NCI-H1092 treated with DMSO at 0.1 percent for 48 hours (cell line): ENCODE measurements around the gene ZXDC.
A peak's percentile ranks its signal among the peaks of the same experiment; 100 is the strongest.

Experiments used
- DNase-seq: peaks from one replicate; lab custom pipeline; 2025; lab: John Stamatoyannopoulos, UW

Gene ZXDC

GRCh38 chr3:126510308-126510910, 34.7 kb upstream of the ZXDC start:
- no peak for DNase-seq

GRCh38 chr3:126509597-126510307, 34.1 kb upstream of the ZXDC start:
- DNase-seq: peak; percentile 24

- no peak for DNase-seq
These were observed 32.9 kb upstream of the ZXDC start for GRCh38 chr3:126508564-126508964.

- no peak for DNase-seq
These were observed 32.2 kb upstream of the ZXDC start for GRCh38 chr3:126507886-126508285.

- no peak for DNase-seq
These were observed 28.0 kb upstream of the ZXDC start for GRCh38 chr3:126503701-126504100.

- DNase-seq: no peak
These were observed 27.0 kb upstream of the ZXDC start for GRCh38 chr3:126502656-126503055.

GRCh38 chr3:126501736-126502135, 26.0 kb upstream of the ZXDC start:
- no peak for DNase-seq

- no peak for DNase-seq
These were observed 25.4 kb upstream of the ZXDC start for GRCh38 chr3:126501054-126501453.

GRCh38 chr3:126500016-126500415, 24.3 kb upstream of the ZXDC start:
- no peak for DNase-seq

GRCh38 chr3:126499401-126499800, 23.7 kb upstream of the ZXDC start:
- no peak for DNase-seq

GRCh38 chr3:126498929-126499328, 23.2 kb upstream of the ZXDC start:
- DNase-seq: no peak

GRCh38 chr3:126498461-126498860, 22.8 kb upstream of the ZXDC start:
- DNase-seq: no peak

- no peak for DNase-seq
These were observed 22.3 kb upstream of the ZXDC start for GRCh38 chr3:126497956-126498355.

- DNase-seq: no peak
These were observed 21.5 kb upstream of the ZXDC start for GRCh38 chr3:126496894-126497850.

GRCh38 chr3:126495786-126496185, 20.1 kb upstream of the ZXDC start:
- DNase-seq: no peak

GRCh38 chr3:126494970-126495230, 19.2 kb upstream of the ZXDC start:
- DNase-seq: no peak

- DNase-seq: no peak
These were observed 18.7 kb upstream of the ZXDC start for GRCh38 chr3:126494204-126494969.

- peak; percentile 23 for DNase-seq
These were observed 18.0 kb upstream of the ZXDC start for GRCh38 chr3:126493739-126494138.

- DNase-seq: no peak
These were observed 17.4 kb upstream of the ZXDC start for GRCh38 chr3:126493051-126493450.

- DNase-seq: no peak
These were observed 15.7 kb upstream of the ZXDC start for GRCh38 chr3:126491221-126492013.

GRCh38 chr3:126490619-126491018, 14.9 kb upstream of the ZXDC start:
- DNase-seq: no peak
